Fibroblast of mammary gland (primary cell): ENCODE measurements around the gene KCNJ14.

Source experiments
- DNase-seq: peaks from one replicate; pipeline ENCODE4 v3.0.0-alpha.2; 2010; ENCODE audit warnings: low read depth
- H3K4me3 ChIP-seq: 2 replicates; pipeline ENCODE4 v1.5.1; 2011; ENCODE audit warnings: low read depth, mild to moderate bottlenecking, low read length, moderate library complexity; ENCODE audit not compliant: control insufficient read depth
- TF ChIP-seq, protein P1 (sequence below): conservative IDR thresholded peaks from 2 replicates; pipeline ENCODE4 v1.5.1; 2011; ENCODE audit warnings: low read depth, low read length, inconsistent platforms; ENCODE audit not compliant: control insufficient read depth, insufficient read depth

Gene KCNJ14

GRCh38 chr19:48444936-48445200, 10.5 kb upstream of the KCNJ14 start:
- no peak for DNase-seq
- TF ChIP-seq, protein P1, sequence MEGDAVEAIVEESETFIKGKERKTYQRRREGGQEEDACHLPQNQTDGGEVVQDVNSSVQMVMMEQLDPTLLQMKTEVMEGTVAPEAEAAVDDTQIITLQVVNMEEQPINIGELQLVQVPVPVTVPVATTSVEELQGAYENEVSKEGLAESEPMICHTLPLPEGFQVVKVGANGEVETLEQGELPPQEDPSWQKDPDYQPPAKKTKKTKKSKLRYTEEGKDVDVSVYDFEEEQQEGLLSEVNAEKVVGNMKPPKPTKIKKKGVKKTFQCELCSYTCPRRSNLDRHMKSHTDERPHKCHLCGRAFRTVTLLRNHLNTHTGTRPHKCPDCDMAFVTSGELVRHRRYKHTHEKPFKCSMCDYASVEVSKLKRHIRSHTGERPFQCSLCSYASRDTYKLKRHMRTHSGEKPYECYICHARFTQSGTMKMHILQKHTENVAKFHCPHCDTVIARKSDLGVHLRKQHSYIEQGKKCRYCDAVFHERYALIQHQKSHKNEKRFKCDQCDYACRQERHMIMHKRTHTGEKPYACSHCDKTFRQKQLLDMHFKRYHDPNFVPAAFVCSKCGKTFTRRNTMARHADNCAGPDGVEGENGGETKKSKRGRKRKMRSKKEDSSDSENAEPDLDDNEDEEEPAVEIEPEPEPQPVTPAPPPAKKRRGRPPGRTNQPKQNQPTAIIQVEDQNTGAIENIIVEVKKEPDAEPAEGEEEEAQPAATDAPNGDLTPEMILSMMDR = no peak
- H3K4me3 ChIP-seq = peak overlapping the region; percentile 98

GRCh38 chr19:48445256-48445605, 10.1 kb upstream of the KCNJ14 start:
- H3K4me3 ChIP-seq = peak overlapping the region; percentile 98
- TF ChIP-seq, protein P1 = peak; percentile 87
- DNase-seq = peak; percentile 96

DNA sequence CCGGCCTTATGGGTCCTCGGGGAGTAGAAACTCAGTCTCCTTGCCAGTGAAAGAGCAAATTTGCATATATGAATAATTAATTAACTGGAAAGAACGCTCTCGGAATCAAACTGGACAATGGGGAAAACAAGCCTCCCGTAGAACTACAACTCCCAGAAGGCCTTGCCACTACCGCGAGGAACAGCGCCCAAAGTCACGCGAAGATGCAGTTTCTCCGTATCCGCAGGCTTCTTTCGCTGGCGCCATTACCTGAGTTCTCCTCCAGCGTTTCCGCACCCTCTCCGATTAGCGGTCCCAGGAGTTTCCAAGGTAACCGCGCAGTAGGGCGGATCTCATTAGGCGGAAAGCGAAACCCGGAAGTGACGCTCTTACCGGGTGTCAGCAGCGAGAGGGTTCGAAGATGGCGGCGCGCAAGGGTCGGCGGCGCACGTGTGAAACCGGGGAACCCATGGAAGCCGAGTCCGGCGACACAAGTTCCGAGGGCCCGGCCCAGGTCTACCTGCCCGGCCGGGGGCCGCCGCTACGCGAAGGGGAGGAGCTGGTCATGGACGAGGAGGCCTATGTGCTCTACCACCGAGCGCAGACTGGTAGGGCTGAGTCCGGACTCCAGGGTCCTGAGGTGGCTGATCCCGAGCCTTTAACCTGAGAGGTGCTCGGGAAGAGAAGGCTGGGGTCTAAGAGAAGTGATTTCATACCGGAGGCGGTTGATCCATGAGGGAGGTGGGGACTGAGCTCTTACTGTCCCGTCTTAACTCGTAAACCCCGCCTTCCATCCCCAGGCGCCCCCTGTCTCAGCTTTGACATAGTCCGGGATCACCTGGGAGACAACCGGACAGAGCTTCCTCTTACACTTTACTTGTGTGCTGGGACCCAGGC, 9.5 kb upstream of the KCNJ14 start, which contains the start of gene GRWD1:
Gene GRWD1 (plus strand): TSS at position 378 of the 876 bp plus-strand sequence. CDS start 23 bp downstream, at position 401.
- DNase-seq = peak; percentile 94
- TF ChIP-seq, protein P1 = no peak
- H3K4me3 ChIP-seq = peak within 1 kb of the TSS; percentile 98

- peak overlapping the region; percentile 98 for H3K4me3 ChIP-seq
- TF ChIP-seq, protein P1 = no peak
- no peak for DNase-seq
Observed at GRCh38 chr19:48446579-48446978, 8.8 kb upstream of the KCNJ14 start.

DNA sequence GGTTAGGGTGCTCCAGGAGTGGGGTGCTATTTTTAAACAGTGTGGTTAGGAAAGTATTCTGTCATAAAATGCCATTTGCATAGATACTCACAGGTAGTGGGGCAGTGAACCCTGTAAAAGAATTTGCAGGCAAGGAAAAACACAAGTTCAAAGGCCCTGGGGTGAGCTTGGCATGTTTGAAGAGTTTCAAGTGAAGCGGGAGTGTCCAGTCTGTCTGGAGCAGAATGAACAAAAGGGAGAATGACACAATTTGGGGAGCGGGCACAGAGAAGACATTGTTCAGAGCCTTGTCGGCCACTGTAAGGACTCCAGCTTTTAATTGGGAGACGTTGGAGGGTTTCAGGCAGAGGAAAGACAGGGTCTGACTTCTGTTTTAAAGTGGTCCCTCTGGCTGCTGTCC, 6.8 kb upstream of the KCNJ14 start:
- no peak for DNase-seq
- H3K4me3 ChIP-seq = no peak overlapping the region
- TF ChIP-seq, protein P1 = no peak

DNA sequence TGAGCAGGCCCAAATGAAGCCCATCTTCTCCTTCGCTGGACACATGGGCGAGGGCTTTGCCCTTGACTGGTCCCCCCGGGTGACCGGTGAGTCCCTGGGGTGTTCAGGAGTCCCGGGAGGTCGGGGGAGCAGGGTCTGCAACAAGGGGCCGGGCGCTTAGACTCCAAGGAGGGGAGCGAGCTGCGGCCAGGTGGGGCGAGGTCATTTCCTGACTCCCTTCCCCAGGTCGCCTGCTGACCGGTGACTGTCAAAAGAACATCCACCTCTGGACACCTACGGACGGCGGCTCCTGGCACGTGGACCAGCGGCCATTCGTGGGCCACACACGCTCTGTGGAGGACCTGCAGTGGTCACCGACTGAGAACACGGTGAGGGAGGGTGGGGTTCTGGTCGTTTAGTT, 4.9 kb upstream of the KCNJ14 start:
- TF ChIP-seq, protein P1 = no peak
- DNase-seq = no peak
- H3K4me3 ChIP-seq = no peak overlapping the region

DNA sequence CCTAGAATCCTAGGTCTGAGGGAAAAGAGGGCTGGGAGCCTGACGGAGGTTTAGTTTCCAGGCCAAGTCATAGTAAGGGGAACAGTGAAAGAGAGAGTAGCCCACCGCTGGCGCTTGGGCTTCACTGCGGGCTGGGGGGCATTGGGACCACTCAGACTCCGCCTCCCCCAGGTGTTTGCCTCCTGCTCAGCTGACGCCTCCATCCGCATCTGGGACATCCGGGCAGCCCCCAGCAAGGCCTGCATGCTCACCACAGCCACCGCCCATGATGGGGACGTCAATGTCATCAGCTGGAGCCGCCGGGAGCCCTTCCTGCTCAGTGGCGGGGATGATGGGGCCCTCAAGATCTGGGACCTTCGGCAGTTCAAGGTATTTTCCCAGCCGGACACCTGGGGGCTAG, 4.5 kb upstream of the KCNJ14 start:
- no peak for DNase-seq
- TF ChIP-seq, protein P1 = no peak
- H3K4me3 ChIP-seq = no peak overlapping the region
